ENCODE data around the gene GULP1.

The GULP1 gene

GRCh38 chr2:188471166-188471565 lies 179.5 kb downstream of the GULP1 start:
- no peak for DNase-seq (ENCODE audit: low read depth in 2 of 2)

GRCh38 chr2:188473306-188473705 lies 181.6 kb downstream of the GULP1 start:
- DNase-seq (ENCODE audit: low read depth in 2 of 2) = no peak

- no peak for DNase-seq (ENCODE audit: low read depth in 2 of 2)
Observed at GRCh38 chr2:188474316-188474715, 182.6 kb downstream of the GULP1 start.

- peak; percentile 72 to 81 for DNase-seq (ENCODE audit: low read depth in 2 of 2)
Observed at GRCh38 chr2:188475945-188476344, 184.3 kb downstream of the GULP1 start.

GRCh38 chr2:188477564-188478103 lies 186.0 kb downstream of the GULP1 start:
- DNase-seq (ENCODE audit: low read depth in 2 of 2) = no peak

GRCh38 chr2:188478724-188479123 lies 187.1 kb downstream of the GULP1 start:
- DNase-seq (ENCODE audit: low read depth in 2 of 2) = no peak

- DNase-seq (ENCODE audit: low read depth in 2 of 2) = no peak
Observed at GRCh38 chr2:188481474-188481873, 189.8 kb downstream of the GULP1 start.

- DNase-seq (ENCODE audit: low read depth in 2 of 2) = no peak
Observed at GRCh38 chr2:188485496-188485895, 193.8 kb downstream of the GULP1 start.

GRCh38 chr2:188492751-188493150 lies 201.1 kb downstream of the GULP1 start:
- no peak for DNase-seq (ENCODE audit: low read depth in 2 of 2)

- DNase-seq (ENCODE audit: low read depth in 2 of 2) = no peak
Observed at GRCh38 chr2:188494906-188495305, 203.2 kb downstream of the GULP1 start.

GRCh38 chr2:188495969-188496431 lies 204.3 kb downstream of the GULP1 start:
- DNase-seq (ENCODE audit: low read depth in 2 of 2) = peak; percentile 1 to 10

GRCh38 chr2:188497726-188498125 lies 206.1 kb downstream of the GULP1 start:
- peak in 1 of 2 experiments; percentile 8 for DNase-seq (ENCODE audit: low read depth in 2 of 2)

- DNase-seq (ENCODE audit: low read depth in 2 of 2) = no peak
Observed at GRCh38 chr2:188503975-188504374, 212.3 kb downstream of the GULP1 start.

- no peak for DNase-seq (ENCODE audit: low read depth in 2 of 2)
Observed at GRCh38 chr2:188506843-188507242, 215.2 kb downstream of the GULP1 start.

- no peak for DNase-seq (ENCODE audit: low read depth in 2 of 2)
Observed at GRCh38 chr2:188511346-188511745, 219.7 kb downstream of the GULP1 start.

- no peak for DNase-seq (ENCODE audit: low read depth in 2 of 2)
Observed at GRCh38 chr2:188512456-188512855, 220.8 kb downstream of the GULP1 start.

- DNase-seq (ENCODE audit: low read depth in 2 of 2) = no peak
Observed at GRCh38 chr2:188515918-188516317, 224.2 kb downstream of the GULP1 start.

GRCh38 chr2:188517549-188518215 lies 226.0 kb downstream of the GULP1 start:
- DNase-seq (ENCODE audit: low read depth in 2 of 2) = no peak

GRCh38 chr2:188518381-188518780 lies 226.7 kb downstream of the GULP1 start:
- no peak for DNase-seq (ENCODE audit: low read depth in 2 of 2)

GRCh38 chr2:188519136-188519535 lies 227.5 kb downstream of the GULP1 start:
- peak; percentile 53 to 57 for DNase-seq (ENCODE audit: low read depth in 2 of 2)

GRCh38 chr2:188522517-188522916 lies 230.8 kb downstream of the GULP1 start:
- no peak for DNase-seq (ENCODE audit: low read depth in 2 of 2)

GRCh38 chr2:188523919-188524318 lies 232.2 kb downstream of the GULP1 start:
- DNase-seq (ENCODE audit: low read depth in 2 of 2) = no peak

- peak; percentile 45 to 49 for DNase-seq (ENCODE audit: low read depth in 2 of 2)
Observed at GRCh38 chr2:188524519-188525113, 232.9 kb downstream of the GULP1 start.

All from fibroblast of skin of left biceps (primary cell).